NCI-H226 (cell line): ENCODE results near the gene PCDH1.

ENCODE experiments used
- DNase-seq: peaks from one replicate; pipeline ENCODE4 v3.0.0-alpha.2; 2015

The PCDH1 gene

DNA sequence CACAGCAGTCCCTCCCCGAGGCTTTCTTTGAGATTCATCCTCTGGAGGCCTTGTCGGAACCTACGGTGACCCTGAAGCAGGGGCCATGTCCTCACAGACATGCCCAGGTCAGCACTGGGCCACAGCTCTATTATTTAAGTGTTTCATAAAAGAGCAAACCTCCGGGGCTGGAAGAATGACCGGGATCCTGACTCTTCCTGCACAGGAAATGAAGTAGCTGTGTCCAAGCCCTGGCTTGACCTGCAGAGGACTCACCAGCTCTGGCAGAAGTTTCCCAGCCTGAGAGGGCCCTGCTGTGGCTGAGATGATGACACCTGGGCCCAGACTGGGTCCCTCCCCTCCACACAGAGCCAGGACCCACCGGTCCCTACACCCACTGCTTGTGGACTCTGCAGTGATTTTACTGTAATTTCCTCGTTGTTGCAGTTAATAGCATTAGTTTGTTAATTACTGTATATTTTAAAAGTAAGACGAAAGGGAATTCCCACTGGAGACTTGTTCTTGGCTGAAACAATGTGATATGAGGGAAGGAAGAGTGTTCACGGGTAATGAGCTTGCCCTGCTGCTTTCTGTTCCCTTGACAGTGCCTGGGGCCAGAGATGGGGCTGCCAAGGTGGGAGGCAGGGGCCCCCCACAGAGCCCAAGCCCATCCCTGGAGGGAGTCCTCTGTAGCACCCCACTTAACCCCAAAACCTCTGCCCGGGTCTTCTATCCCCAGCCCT, 72.2 kb downstream of the PCDH1 start:
- DNase-seq: no peak

DNA sequence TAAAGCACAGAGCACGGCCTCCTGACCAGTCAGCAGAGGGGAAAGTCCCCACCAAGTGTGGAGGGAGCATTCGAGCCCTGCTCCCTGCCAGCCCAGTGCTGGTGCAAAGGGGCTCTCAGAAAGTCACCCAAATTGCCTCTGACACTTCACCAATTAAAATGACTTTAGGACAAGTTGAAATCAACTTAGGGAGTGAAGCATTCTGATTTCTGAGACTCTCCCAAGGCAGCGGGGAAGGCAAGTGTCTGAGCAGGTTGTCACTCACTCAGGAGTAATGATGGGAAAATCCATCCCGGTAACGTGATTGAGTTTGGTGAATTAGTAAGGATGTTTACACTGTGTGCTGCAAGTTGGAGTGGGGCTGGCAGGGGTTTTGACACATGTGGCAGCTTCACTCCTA, 73.7 kb downstream of the PCDH1 start:
- no peak for DNase-seq
